Mesenteric fat pad (tissue), 1 donor: ENCODE measurements around the gene CNOT3. TPM values are rescaled to one million over a fixed set of nuclear protein-coding genes. Genes with fewer than 3 reads are reported as not detected.

ENCODE experiments used
- DNase-seq: peaks from one replicate; pipeline ENCODE4 v3.0.0-alpha.2; 2020; ENCODE audit warnings: low spot score
- total RNA-seq: library from RNA; stranded (reverse); fragmentation: NEBNext Ultra II Directional; extraction: Animal tissue kit (Norgen Biotek cat#: 25700); gene quantifications from one replicate; pipeline ENCODE4 v1.2.1, GENCODE V29; 2021
- donor health status: DM: yes; HTN: yes; CAD: no.

Gene CNOT3
- total RNA-seq, 1 donor from 2014 or later, result 31.5 TPM

GRCh38 chr19:54147676-54148075 is 10.1 kb downstream of the CNOT3 start:
- DNase-seq, result no peak

- DNase-seq, result no peak
These were observed 10.6 kb downstream of the CNOT3 start for GRCh38 chr19:54148158-54148557.

GRCh38 chr19:54149021-54149812 is 11.7 kb downstream of the CNOT3 start:
- DNase-seq, result no peak

- no peak for DNase-seq
These were observed 13.9 kb downstream of the CNOT3 start for GRCh38 chr19:54151362-54152035.

- DNase-seq, result no peak
These were observed 14.7 kb downstream of the CNOT3 start for GRCh38 chr19:54152267-54152666.

- DNase-seq, result no peak
These were observed 15.4 kb downstream of the CNOT3 start for GRCh38 chr19:54152878-54153524.

- no peak for DNase-seq
These were observed 16.3 kb downstream of the CNOT3 start for GRCh38 chr19:54153731-54154326.

GRCh38 chr19:54154603-54155345 is 17.2 kb downstream of the CNOT3 start:
- no peak for DNase-seq

- no peak for DNase-seq
These were observed 18.1 kb downstream of the CNOT3 start for GRCh38 chr19:54155694-54156093.

GRCh38 chr19:54156490-54156889 is 18.9 kb downstream of the CNOT3 start:
- DNase-seq, result no peak

- DNase-seq, result no peak
These were observed 19.4 kb downstream of the CNOT3 start for GRCh38 chr19:54156953-54157352.

GRCh38 chr19:54158812-54159351 is 21.3 kb downstream of the CNOT3 start:
- no peak for DNase-seq

- peak; percentile 98 for DNase-seq
These were observed 22.0 kb downstream of the CNOT3 start, which contains the start of gene LENG1 for GRCh38 chr19:54159352-54160181. LENG1 (minus strand) TSS chr19:54159721; CDS start chr19:54159695, 26 bp downstream.

GRCh38 chr19:54160182-54160811 is 22.7 kb downstream of the CNOT3 start:
- DNase-seq, result no peak

- DNase-seq, result no peak
These were observed 23.3 kb downstream of the CNOT3 start for GRCh38 chr19:54160854-54161253.

- no peak for DNase-seq
These were observed 24.8 kb downstream of the CNOT3 start for GRCh38 chr19:54162241-54162805.

- DNase-seq, result no peak
These were observed 25.3 kb downstream of the CNOT3 start for GRCh38 chr19:54162884-54163283.

GRCh38 chr19:54164369-54165068 is 27.0 kb downstream of the CNOT3 start:
- DNase-seq, result no peak
